ENCODE data around the gene NUAK1. TPM values are rescaled to one million over a fixed set of nuclear protein-coding genes. Genes with fewer than 3 reads are reported as not detected.

The NUAK1 gene
- total RNA-seq, 1 experiment from 2014 or later, result 10.1 TPM

GRCh38 chr12:106187155-106187789, 48.5 kb upstream of the NUAK1 start:
- Histone ChIP-seq H3K27ac (ENCODE audit: insufficient read length, low read depth, low read length) (no peak overlapping the region), H4K8ac (replicated peaks; ENCODE audit: insufficient read length, low read depth, low read length) (no peak overlapping the region), H3K27me3 (ENCODE audit: insufficient read depth, low read length) (no peaks in the 10 kb centered on the region), H3K4ac (ENCODE audit: low read depth, low read length) (no peak overlapping the region), H2BK120ac (ENCODE audit: low read depth, low read length, poor library complexity, severe bottlenecking) (no peak overlapping the region), H3K4me2 (ENCODE audit: insufficient read depth, insufficient read length, low read length) (no peak overlapping the region), H2BK20ac (ENCODE audit: low read depth, low read length, poor library complexity, severe bottlenecking) (no peak overlapping the region), H3K79me1 (ENCODE audit: insufficient read depth, low read depth, low read length, poor library complexity, severe bottlenecking) (no peaks in the 10 kb centered on the region), H2AFZ (ENCODE audit: low read length) (no peak overlapping the region), H3K23me2 (ENCODE audit: insufficient read length, low read depth, low read length, poor library complexity, severe bottlenecking) (no peaks in the 10 kb centered on the region), H2BK15ac (ENCODE audit: low read depth, low read length) (no peak overlapping the region), H3K4me1 (ENCODE audit: insufficient read depth, low read length) (no peaks in the 10 kb centered on the region), H4K20me1 (ENCODE audit: control insufficient read depth, insufficient read depth, insufficient read length) (no peaks in the 10 kb centered on the region), H3K9me3 (ENCODE audit: control insufficient read depth, low read depth, low read length) (no peaks in the 10 kb centered on the region), H2BK5ac (ENCODE audit: insufficient read length, low read length) (no peak overlapping the region), H3T11ph (ENCODE audit: low read length) (no peak overlapping the region), H4K5ac (ENCODE audit: insufficient read length, low read depth, low read length) (no peak overlapping the region), H2BK12ac (ENCODE audit: insufficient read length, low read depth, low read length) (no peak overlapping the region), H3K9ac (ENCODE audit: extremely low read depth, insufficient read length, low read length) (no peak overlapping the region), H3K79me2 (ENCODE audit: insufficient read depth, low read length) (no peaks in the 10 kb centered on the region; the same call in 1 of the 2 replicates), H3K56ac (ENCODE audit: insufficient read length, low read depth, low read length) (no peak overlapping the region), H2AK5ac (ENCODE audit: insufficient read length, low read length) (no peak overlapping the region), H4K91ac (ENCODE audit: insufficient read length, low read depth, low read length) (no peak overlapping the region), H3K23ac (ENCODE audit: insufficient read length, low read depth, low read length) (no peak overlapping the region), H3K14ac (ENCODE audit: insufficient read depth, low read length) (no peak overlapping the region), H3K18ac (ENCODE audit: insufficient read length, low read depth, low read length) (no peak overlapping the region)
- no peak overlapping the region for H3K4me3 Mint-ChIP-seq
- H3K4me1 Mint-ChIP-seq, result peaks cover 6 to 19% of the 10 kb centered on the region in 2 experiments
- no CpG with 5 or more reads among the region's 6 CpGs for WGBS (ENCODE audit: extremely low coverage, insufficient read length, low lambda C conversion rate)
- no peak for DNase-seq
- no peaks in the 10 kb centered on the region for H3K9me3 Mint-ChIP-seq
- no peaks in the 10 kb centered on the region for H3K36me3 Mint-ChIP-seq (ENCODE audit: insufficient read depth in 1 of 3, low read depth in 3 of 3)
- no peak overlapping the region; a peak in 1 of 7 replicates for H3K27ac Mint-ChIP-seq
- TF ChIP-seq CTCF (conservative IDR thresholded peaks at IDR 0.05), result no peak
- peaks cover 4% of the 10 kb centered on the region; the same call in 1 of the 2 replicates for H3K27me3 Mint-ChIP-seq (ENCODE audit: low read depth)

Measured in H9 (cell line).